GM12865 (cell line): ENCODE data around the gene GPC1.

ENCODE experiments used
- DNase-seq: peaks from one replicate; pipeline ENCODE4 v3.0.0; 2010; ENCODE audit warnings: low read depth
- H3K4me3 ChIP-seq: 2 replicates; pipeline ENCODE4 v1.5.1; 2011; ENCODE audit warnings: mild to moderate bottlenecking, low read depth, low read length, control low read depth
- CTCF ChIP-seq: IDR thresholded peaks from 2 replicates; pipeline ENCODE4 v1.5.1; 2011; ENCODE audit warnings: low read length, control low read depth, low read depth, inconsistent platforms; ENCODE audit not compliant: insufficient read depth; ENCODE audit errors: missing control alignments

GPC1 gene

GRCh38 chr2:240455647-240456446 is 20.4 kb downstream of the GPC1 start:
- no peak overlapping the region for H3K4me3 ChIP-seq
- no peak for TF ChIP-seq CTCF
- no peak for DNase-seq

- no peak for DNase-seq
- no peak for TF ChIP-seq CTCF
- no peak overlapping the region for H3K4me3 ChIP-seq
Observed at GRCh38 chr2:240456447-240457222, 21.2 kb downstream of the GPC1 start.

GRCh38 chr2:240457223-240458043 is 22.0 kb downstream of the GPC1 start:
- no peak for DNase-seq
- TF ChIP-seq CTCF, result no peak
- H3K4me3 ChIP-seq, result no peak overlapping the region

- no peak for TF ChIP-seq CTCF
- DNase-seq, result no peak
Observed at GRCh38 chr2:240458044-240458899, 22.8 kb downstream of the GPC1 start.

GRCh38 chr2:240458900-240459391 is 23.5 kb downstream of the GPC1 start:
- TF ChIP-seq CTCF, result no peak
- no peak for DNase-seq
- H3K4me3 ChIP-seq, result no peak overlapping the region

More at GRCh38 chr2:240458044-240458899, 22.8 kb downstream of the GPC1 start:
- no peak overlapping the region for H3K4me3 ChIP-seq
